ENCODE data around the gene LUZP1. TPM values are rescaled to one million over a fixed set of nuclear protein-coding genes. Genes with fewer than 3 reads are reported as not detected.

LUZP1 gene
- total RNA-seq, 1 experiment from 2014 or later: 43.4 TPM

DNA sequence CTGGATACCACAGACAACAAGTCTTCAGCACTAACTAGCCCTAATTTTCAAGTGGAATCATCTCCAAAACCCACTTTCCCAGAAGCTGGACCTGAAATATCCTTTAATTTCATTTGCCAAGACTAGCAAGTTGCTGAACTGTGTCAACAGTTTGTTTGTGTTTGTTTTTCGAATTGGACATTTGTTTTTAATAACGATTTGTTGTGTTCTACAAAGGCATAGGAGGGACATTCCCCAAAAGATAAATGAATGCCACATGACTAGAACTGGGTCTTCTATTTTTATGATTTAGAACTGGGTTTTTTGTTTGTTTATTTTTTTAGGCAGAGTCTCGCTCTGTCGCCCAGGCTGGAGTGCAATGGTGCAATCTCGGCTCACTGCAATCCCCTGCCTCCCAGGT lies 17.9 kb downstream of the LUZP1 start (continued):
- TF ChIP-seq NFYB (CRISPR knock-in tag; conservative IDR thresholded peaks at IDR 0.05; ENCODE audit: low read depth): no peak
- no peak for TF ChIP-seq GTF2I (CRISPR knock-in tag; conservative IDR thresholded peaks at IDR 0.05)
- TF ChIP-seq NR1H2 (CRISPR knock-in tag; IDR thresholded peaks at IDR 0.05): no peak
- TF ChIP-seq NFATC4 (CRISPR knock-in tag; IDR thresholded peaks at IDR 0.05): no peak
- TF ChIP-seq, protein P1, sequence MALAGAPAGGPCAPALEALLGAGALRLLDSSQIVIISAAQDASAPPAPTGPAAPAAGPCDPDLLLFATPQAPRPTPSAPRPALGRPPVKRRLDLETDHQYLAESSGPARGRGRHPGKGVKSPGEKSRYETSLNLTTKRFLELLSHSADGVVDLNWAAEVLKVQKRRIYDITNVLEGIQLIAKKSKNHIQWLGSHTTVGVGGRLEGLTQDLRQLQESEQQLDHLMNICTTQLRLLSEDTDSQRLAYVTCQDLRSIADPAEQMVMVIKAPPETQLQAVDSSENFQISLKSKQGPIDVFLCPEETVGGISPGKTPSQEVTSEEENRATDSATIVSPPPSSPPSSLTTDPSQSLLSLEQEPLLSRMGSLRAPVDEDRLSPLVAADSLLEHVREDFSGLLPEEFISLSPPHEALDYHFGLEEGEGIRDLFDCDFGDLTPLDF (CRISPR knock-in tag; IDR thresholded peaks at IDR 0.05): no peak
- TF ChIP-seq, protein P2, sequence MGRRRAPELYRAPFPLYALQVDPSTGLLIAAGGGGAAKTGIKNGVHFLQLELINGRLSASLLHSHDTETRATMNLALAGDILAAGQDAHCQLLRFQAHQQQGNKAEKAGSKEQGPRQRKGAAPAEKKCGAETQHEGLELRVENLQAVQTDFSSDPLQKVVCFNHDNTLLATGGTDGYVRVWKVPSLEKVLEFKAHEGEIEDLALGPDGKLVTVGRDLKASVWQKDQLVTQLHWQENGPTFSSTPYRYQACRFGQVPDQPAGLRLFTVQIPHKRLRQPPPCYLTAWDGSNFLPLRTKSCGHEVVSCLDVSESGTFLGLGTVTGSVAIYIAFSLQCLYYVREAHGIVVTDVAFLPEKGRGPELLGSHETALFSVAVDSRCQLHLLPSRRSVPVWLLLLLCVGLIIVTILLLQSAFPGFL (CRISPR knock-in tag; IDR thresholded peaks at IDR 0.05; ENCODE audit: borderline replicate concordance): no peak
- TF ChIP-seq, protein P3, sequence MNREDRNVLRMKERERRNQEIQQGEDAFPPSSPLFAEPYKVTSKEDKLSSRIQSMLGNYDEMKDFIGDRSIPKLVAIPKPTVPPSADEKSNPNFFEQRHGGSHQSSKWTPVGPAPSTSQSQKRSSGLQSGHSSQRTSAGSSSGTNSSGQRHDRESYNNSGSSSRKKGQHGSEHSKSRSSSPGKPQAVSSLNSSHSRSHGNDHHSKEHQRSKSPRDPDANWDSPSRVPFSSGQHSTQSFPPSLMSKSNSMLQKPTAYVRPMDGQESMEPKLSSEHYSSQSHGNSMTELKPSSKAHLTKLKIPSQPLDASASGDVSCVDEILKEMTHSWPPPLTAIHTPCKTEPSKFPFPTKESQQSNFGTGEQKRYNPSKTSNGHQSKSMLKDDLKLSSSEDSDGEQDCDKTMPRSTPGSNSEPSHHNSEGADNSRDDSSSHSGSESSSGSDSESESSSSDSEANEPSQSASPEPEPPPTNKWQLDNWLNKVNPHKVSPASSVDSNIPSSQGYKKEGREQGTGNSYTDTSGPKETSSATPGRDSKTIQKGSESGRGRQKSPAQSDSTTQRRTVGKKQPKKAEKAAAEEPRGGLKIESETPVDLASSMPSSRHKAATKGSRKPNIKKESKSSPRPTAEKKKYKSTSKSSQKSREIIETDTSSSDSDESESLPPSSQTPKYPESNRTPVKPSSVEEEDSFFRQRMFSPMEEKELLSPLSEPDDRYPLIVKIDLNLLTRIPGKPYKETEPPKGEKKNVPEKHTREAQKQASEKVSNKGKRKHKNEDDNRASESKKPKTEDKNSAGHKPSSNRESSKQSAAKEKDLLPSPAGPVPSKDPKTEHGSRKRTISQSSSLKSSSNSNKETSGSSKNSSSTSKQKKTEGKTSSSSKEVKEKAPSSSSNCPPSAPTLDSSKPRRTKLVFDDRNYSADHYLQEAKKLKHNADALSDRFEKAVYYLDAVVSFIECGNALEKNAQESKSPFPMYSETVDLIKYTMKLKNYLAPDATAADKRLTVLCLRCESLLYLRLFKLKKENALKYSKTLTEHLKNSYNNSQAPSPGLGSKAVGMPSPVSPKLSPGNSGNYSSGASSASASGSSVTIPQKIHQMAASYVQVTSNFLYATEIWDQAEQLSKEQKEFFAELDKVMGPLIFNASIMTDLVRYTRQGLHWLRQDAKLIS (CRISPR knock-in tag; IDR thresholded peaks at IDR 0.05; ENCODE audit: borderline replicate concordance): no peak
- TF ChIP-seq, protein P4, sequence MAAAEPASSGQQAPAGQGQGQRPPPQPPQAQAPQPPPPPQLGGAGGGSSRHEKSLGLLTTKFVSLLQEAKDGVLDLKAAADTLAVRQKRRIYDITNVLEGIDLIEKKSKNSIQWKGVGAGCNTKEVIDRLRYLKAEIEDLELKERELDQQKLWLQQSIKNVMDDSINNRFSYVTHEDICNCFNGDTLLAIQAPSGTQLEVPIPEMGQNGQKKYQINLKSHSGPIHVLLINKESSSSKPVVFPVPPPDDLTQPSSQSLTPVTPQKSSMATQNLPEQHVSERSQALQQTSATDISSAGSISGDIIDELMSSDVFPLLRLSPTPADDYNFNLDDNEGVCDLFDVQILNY (CRISPR knock-in tag; IDR thresholded peaks at IDR 0.05): no peak
- TF ChIP-seq, protein P5, sequence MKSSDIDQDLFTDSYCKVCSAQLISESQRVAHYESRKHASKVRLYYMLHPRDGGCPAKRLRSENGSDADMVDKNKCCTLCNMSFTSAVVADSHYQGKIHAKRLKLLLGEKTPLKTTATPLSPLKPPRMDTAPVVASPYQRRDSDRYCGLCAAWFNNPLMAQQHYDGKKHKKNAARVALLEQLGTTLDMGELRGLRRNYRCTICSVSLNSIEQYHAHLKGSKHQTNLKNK (CRISPR knock-in tag; IDR thresholded peaks at IDR 0.05): no peak
- no peak for TF ChIP-seq ZNF671 (CRISPR knock-in tag; IDR thresholded peaks at IDR 0.05)
- no peak for TF ChIP-seq RELA (CRISPR knock-in tag; IDR thresholded peaks at IDR 0.05; ENCODE audit: borderline replicate concordance)
- TF ChIP-seq SMAD4 (CRISPR knock-in tag; IDR thresholded peaks at IDR 0.05): no peak
- TF ChIP-seq JAZF1 (CRISPR knock-in tag; IDR thresholded peaks at IDR 0.05): no peak

DNA sequence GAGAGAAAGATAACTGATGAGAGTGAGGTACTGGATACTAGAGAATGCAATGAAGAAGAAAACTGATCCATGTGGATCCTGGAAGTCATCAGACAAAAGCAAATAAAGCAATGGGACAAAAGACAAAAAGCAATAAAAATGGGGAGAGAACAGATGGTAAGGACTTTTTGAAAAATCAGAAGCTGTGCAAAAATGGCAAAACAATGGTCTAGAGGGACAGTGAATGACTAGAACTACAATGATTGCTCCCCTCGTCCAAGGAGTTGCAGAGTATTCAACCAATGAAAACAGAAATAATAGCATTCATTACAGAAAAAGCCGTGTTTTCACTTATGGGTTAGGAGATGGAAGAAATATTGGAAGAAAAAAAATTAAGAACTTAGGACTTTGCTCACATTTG lies 18.5 kb downstream of the LUZP1 start:
- H3K4me1 Mint-ChIP-seq: peaks cover 26% of the 10 kb centered on the region
- ATAC-seq: no peak
- no peak overlapping the region for H3K4me3 Mint-ChIP-seq
- TF ChIP-seq CREB1 (CRISPR knock-in tag; IDR thresholded peaks at IDR 0.05) (no peak), ZBTB21 (CRISPR knock-in tag; IDR thresholded peaks at IDR 0.05; ENCODE audit: borderline replicate concordance) (no peak)
- H3K27me3 Mint-ChIP-seq (ENCODE audit: low read depth): no peaks in the 10 kb centered on the region
- peak overlapping the region; percentile 6; the same call in 1 of the 2 replicates for H3K27ac Mint-ChIP-seq
- no peaks in the 10 kb centered on the region for H3K9me3 Mint-ChIP-seq
- DNase-seq (ENCODE audit: low spot score): no peak
- H3K36me3 Mint-ChIP-seq: no peaks in the 10 kb centered on the region
- ChIA-PET CTCF (no interaction called here), POLR2A (no interaction called here)

DNA sequence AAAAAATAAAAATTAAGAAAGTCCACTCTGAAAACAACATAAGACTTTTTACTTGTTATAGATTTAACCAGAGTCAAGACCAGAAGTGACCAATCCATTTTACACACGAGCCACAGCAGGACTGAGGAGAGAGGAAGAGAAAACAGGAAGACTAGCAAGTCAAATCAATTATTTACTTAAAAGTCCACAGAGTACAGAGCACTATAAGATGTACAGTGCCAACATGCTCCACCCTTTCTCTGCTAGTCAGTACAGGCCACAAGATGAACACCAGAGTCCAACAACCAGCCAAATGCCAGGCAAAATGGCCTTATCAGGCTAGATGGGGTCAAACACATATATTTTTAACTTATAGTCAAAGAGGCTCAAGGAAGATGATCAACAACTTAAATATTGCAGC lies 19.5 kb downstream of the LUZP1 start:
- Mint-ChIP-seq H3K27ac (peak overlapping the region; percentile 70), H3K9me3 (no peaks in the 10 kb centered on the region), H3K4me3 (no peak overlapping the region), H3K4me1 (peaks cover 24% of the 10 kb centered on the region), H3K36me3 (no peaks in the 10 kb centered on the region), H3K27me3 (ENCODE audit: low read depth) (no peaks in the 10 kb centered on the region)
- ATAC-seq (no peak), DNase-seq (ENCODE audit: low spot score) (no peak)
- CTCF ChIA-PET: no interaction called here
- POLR2A ChIA-PET: no interaction called here
- TF ChIP-seq, protein P6, sequence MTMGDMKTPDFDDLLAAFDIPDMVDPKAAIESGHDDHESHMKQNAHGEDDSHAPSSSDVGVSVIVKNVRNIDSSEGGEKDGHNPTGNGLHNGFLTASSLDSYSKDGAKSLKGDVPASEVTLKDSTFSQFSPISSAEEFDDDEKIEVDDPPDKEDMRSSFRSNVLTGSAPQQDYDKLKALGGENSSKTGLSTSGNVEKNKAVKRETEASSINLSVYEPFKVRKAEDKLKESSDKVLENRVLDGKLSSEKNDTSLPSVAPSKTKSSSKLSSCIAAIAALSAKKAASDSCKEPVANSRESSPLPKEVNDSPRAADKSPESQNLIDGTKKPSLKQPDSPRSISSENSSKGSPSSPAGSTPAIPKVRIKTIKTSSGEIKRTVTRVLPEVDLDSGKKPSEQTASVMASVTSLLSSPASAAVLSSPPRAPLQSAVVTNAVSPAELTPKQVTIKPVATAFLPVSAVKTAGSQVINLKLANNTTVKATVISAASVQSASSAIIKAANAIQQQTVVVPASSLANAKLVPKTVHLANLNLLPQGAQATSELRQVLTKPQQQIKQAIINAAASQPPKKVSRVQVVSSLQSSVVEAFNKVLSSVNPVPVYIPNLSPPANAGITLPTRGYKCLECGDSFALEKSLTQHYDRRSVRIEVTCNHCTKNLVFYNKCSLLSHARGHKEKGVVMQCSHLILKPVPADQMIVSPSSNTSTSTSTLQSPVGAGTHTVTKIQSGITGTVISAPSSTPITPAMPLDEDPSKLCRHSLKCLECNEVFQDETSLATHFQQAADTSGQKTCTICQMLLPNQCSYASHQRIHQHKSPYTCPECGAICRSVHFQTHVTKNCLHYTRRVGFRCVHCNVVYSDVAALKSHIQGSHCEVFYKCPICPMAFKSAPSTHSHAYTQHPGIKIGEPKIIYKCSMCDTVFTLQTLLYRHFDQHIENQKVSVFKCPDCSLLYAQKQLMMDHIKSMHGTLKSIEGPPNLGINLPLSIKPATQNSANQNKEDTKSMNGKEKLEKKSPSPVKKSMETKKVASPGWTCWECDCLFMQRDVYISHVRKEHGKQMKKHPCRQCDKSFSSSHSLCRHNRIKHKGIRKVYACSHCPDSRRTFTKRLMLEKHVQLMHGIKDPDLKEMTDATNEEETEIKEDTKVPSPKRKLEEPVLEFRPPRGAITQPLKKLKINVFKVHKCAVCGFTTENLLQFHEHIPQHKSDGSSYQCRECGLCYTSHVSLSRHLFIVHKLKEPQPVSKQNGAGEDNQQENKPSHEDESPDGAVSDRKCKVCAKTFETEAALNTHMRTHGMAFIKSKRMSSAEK (CRISPR knock-in tag; IDR thresholded peaks at IDR 0.05; ENCODE audit: borderline replicate concordance): no peak
- TF ChIP-seq HMGA2 (CRISPR knock-in tag; IDR thresholded peaks at IDR 0.05): no peak
- TF ChIP-seq, protein P7, sequence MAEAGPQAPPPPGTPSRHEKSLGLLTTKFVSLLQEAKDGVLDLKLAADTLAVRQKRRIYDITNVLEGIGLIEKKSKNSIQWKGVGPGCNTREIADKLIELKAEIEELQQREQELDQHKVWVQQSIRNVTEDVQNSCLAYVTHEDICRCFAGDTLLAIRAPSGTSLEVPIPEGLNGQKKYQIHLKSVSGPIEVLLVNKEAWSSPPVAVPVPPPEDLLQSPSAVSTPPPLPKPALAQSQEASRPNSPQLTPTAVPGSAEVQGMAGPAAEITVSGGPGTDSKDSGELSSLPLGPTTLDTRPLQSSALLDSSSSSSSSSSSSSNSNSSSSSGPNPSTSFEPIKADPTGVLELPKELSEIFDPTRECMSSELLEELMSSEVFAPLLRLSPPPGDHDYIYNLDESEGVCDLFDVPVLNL (CRISPR knock-in tag; IDR thresholded peaks at IDR 0.05; ENCODE audit: borderline replicate concordance, low read depth): no peak
- no peak for TF ChIP-seq FOXP1 (CRISPR knock-in tag; IDR thresholded peaks at IDR 0.05; ENCODE audit: borderline replicate concordance)
- TF ChIP-seq, protein P8, sequence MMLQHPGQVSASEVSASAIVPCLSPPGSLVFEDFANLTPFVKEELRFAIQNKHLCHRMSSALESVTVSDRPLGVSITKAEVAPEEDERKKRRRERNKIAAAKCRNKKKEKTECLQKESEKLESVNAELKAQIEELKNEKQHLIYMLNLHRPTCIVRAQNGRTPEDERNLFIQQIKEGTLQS (CRISPR knock-in tag; conservative IDR thresholded peaks at IDR 0.05): no peak
